ENCODE measurements around the gene MYLK4. TPM values are rescaled to one million over a fixed set of nuclear protein-coding genes. Genes with fewer than 3 reads are reported as not detected.

Gene MYLK4
- total RNA-seq, 6 experiments from 2014 or later: 0.10 to 0.21 (median 0.12) TPM

- Mint-ChIP-seq H3K36me3 (ENCODE audit: low read depth) (no peaks in the 10 kb centered on the region), H3K27me3 (ENCODE audit: insufficient read depth) (peaks cover 2% of the 10 kb centered on the region; the same call in 1 of the 2 replicates), H3K27ac (no peak overlapping the region), H3K4me3 (no peak overlapping the region), H3K9me3 (no peaks in the 10 kb centered on the region), H3K4me1 (ENCODE audit: low read depth) (peaks cover 33% of the 10 kb centered on the region)
- TF ChIP-seq CTCF (IDR thresholded peaks at IDR 0.05): no peak
- DNase-seq: no peak
These were observed 45.2 kb upstream of the MYLK4 start for GRCh38 chr6:2795956-2796355.

- Mint-ChIP-seq H3K36me3 (ENCODE audit: low read depth) (no peaks in the 10 kb centered on the region), H3K4me3 (no peak overlapping the region), H3K27ac (no peak overlapping the region), H3K4me1 (ENCODE audit: low read depth) (peaks cover 37% of the 10 kb centered on the region), H3K9me3 (no peaks in the 10 kb centered on the region), H3K27me3 (ENCODE audit: insufficient read depth) (peaks cover 2% of the 10 kb centered on the region; the same call in 1 of the 2 replicates)
- DNase-seq: no peak
- no peak for TF ChIP-seq CTCF (IDR thresholded peaks at IDR 0.05)
These were observed 44.4 kb upstream of the MYLK4 start for GRCh38 chr6:2795162-2795561.

GRCh38 chr6:2794171-2794730, 43.5 kb upstream of the MYLK4 start:
- Mint-ChIP-seq H3K27ac (no peak overlapping the region), H3K4me1 (ENCODE audit: low read depth) (peaks cover 40% of the 10 kb centered on the region), H3K36me3 (ENCODE audit: low read depth) (no peaks in the 10 kb centered on the region), H3K27me3 (ENCODE audit: insufficient read depth) (peaks cover 2% of the 10 kb centered on the region; the same call in 1 of the 2 replicates), H3K4me3 (no peak overlapping the region), H3K9me3 (no peaks in the 10 kb centered on the region)
- peak; percentile 18 for DNase-seq
- TF ChIP-seq CTCF (IDR thresholded peaks at IDR 0.05): no peak

GRCh38 chr6:2793534-2794151, 42.9 kb upstream of the MYLK4 start:
- no peaks in the 10 kb centered on the region for H3K9me3 Mint-ChIP-seq
- no peak for TF ChIP-seq CTCF (IDR thresholded peaks at IDR 0.05)
- peaks cover 2% of the 10 kb centered on the region; the same call in 1 of the 2 replicates for H3K27me3 Mint-ChIP-seq (ENCODE audit: insufficient read depth)
- H3K36me3 Mint-ChIP-seq (ENCODE audit: low read depth): no peaks in the 10 kb centered on the region
- no peak for DNase-seq
- H3K4me3 Mint-ChIP-seq: no peak overlapping the region
- H3K4me1 Mint-ChIP-seq (ENCODE audit: low read depth): peaks cover 46% of the 10 kb centered on the region
- no peak overlapping the region for H3K27ac Mint-ChIP-seq

GRCh38 chr6:2792330-2793110, 41.8 kb upstream of the MYLK4 start:
- H3K4me3 Mint-ChIP-seq: no peak overlapping the region
- no peak overlapping the region for H3K27ac Mint-ChIP-seq
- peaks cover 46% of the 10 kb centered on the region for H3K4me1 Mint-ChIP-seq (ENCODE audit: low read depth)
- no peak for TF ChIP-seq CTCF (IDR thresholded peaks at IDR 0.05)
- DNase-seq: no peak
- H3K36me3 Mint-ChIP-seq (ENCODE audit: low read depth): peaks cover 6% of the 10 kb centered on the region
- H3K9me3 Mint-ChIP-seq: no peaks in the 10 kb centered on the region
- peaks cover 2% of the 10 kb centered on the region; the same call in 1 of the 2 replicates for H3K27me3 Mint-ChIP-seq (ENCODE audit: insufficient read depth)
